WERI-Rb-1 (cell line): ENCODE data around the gene LRRC42.
A peak's percentile ranks its signal among the peaks of the same experiment; 100 is the strongest.

Experiments
- DNase-seq: peaks from one replicate; pipeline ENCODE4 v3.0.0-alpha.2; 2020
- H3K27ac ChIP-seq: fragments of 250-450 bp; sonication (Bioruptor Pico); 2 replicates; pipeline ENCODE4 v1.5.1; 2020; ENCODE audit warnings: mild to moderate bottlenecking, moderate library complexity
- H3K27me3 ChIP-seq: fragments of 250-450 bp; sonication (Bioruptor Pico); 2 replicates; pipeline ENCODE4 v1.5.1; 2021; ENCODE audit warnings: mild to moderate bottlenecking, low read depth, moderate library complexity; ENCODE audit not compliant: insufficient read depth, severe bottlenecking
- H3K36me3 ChIP-seq: fragments of 250-450 bp; sonication (Bioruptor Pico); 2 replicates; pipeline ENCODE4 v1.5.1; 2020; ENCODE audit warnings: mild to moderate bottlenecking, moderate library complexity
- H3K4me3 ChIP-seq: 2 replicates; pipeline ENCODE4 v1.5.1; 2011; ENCODE audit warnings: low read depth, mild to moderate bottlenecking, control low read depth, low read length
- H3K9me3 ChIP-seq: fragments of 250-450 bp; sonication (Bioruptor Pico); 2 replicates; pipeline ENCODE4 v1.5.1; 2021; ENCODE audit warnings: mild to moderate bottlenecking, moderate library complexity; ENCODE audit not compliant: severe bottlenecking
- TF ChIP-seq, protein P1 (sequence below): IDR thresholded peaks from 2 replicates; pipeline ENCODE4 v1.5.1; 2011; ENCODE audit warnings: low read depth, mild to moderate bottlenecking, control low read depth, inconsistent platforms, low read length

LRRC42 gene

GRCh38 chr1:53947172-53947907 is 1.2 kb downstream of the LRRC42 start:
- Histone ChIP-seq H3K4me3 (peak overlapping the region; percentile 68), H3K36me3 (peaks cover 28% of the 10 kb centered on the region), H3K27me3 (no peaks in the 10 kb centered on the region), H3K27ac (no peak overlapping the region), H3K9me3 (no peaks in the 10 kb centered on the region)
- TF ChIP-seq, protein P1, sequence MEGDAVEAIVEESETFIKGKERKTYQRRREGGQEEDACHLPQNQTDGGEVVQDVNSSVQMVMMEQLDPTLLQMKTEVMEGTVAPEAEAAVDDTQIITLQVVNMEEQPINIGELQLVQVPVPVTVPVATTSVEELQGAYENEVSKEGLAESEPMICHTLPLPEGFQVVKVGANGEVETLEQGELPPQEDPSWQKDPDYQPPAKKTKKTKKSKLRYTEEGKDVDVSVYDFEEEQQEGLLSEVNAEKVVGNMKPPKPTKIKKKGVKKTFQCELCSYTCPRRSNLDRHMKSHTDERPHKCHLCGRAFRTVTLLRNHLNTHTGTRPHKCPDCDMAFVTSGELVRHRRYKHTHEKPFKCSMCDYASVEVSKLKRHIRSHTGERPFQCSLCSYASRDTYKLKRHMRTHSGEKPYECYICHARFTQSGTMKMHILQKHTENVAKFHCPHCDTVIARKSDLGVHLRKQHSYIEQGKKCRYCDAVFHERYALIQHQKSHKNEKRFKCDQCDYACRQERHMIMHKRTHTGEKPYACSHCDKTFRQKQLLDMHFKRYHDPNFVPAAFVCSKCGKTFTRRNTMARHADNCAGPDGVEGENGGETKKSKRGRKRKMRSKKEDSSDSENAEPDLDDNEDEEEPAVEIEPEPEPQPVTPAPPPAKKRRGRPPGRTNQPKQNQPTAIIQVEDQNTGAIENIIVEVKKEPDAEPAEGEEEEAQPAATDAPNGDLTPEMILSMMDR, result no peak
- no peak for DNase-seq

DNA sequence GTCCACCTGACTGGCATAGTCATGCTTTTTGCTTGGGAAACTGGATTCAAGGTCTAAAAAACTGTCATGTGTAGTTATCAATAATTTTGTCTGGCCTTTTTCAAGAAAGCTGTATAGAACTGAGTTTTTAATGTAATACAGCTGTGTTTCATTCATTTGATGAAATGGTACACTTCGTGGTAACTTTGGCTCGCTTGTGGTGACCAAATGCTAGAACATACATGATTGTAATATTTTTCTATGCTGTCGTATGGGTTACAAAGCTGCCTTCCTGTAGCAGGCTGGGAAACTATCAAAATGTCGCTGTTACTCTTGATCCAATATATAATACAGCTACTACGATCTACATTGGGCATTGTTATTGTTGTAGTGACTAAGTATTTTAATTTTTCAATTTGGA is 2.1 kb downstream of the LRRC42 start:
- no peak for DNase-seq
- Histone ChIP-seq H3K36me3 (peaks cover 34% of the 10 kb centered on the region), H3K27ac (no peak overlapping the region), H3K27me3 (no peaks in the 10 kb centered on the region), H3K9me3 (no peaks in the 10 kb centered on the region), H3K4me3 (no peak overlapping the region)
- TF ChIP-seq, protein P1, result no peak

GRCh38 chr1:53949023-53949990 is 3.2 kb downstream of the LRRC42 start:
- peaks cover 43% of the 10 kb centered on the region for H3K36me3 ChIP-seq
- no peaks in the 10 kb centered on the region for H3K27me3 ChIP-seq
- no peak overlapping the region for H3K27ac ChIP-seq
- DNase-seq, result peak; percentile 50
- TF ChIP-seq, protein P1, result peak; percentile 84
- no peak overlapping the region for H3K4me3 ChIP-seq
- no peaks in the 10 kb centered on the region for H3K9me3 ChIP-seq

DNA sequence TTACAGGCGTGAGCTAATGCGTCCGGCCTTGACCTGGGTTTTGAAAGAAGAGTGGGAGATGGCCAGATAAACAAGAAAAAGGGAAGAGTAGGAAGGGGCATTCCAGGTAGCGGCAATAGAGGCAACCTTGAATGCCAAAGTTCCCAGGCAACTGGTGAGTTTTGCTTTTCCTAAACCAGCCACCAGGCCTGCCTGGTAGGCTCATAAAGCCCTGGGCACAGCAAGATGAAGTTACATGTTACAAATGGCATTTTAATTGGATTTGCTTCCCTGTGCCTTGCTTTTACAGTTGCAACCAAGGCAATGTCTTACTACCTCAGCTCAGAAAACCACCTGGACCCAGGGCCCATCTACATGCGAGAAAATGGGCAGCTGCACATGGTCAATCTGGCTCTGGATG is 5.5 kb downstream of the LRRC42 start:
- DNase-seq, result no peak
- Histone ChIP-seq H3K9me3 (no peaks in the 10 kb centered on the region), H3K36me3 (peaks cover 52% of the 10 kb centered on the region), H3K27ac (peak overlapping the region; percentile 36; the same call in 1 of the 2 replicates), H3K4me3 (no peak overlapping the region), H3K27me3 (no peaks in the 10 kb centered on the region)
- TF ChIP-seq, protein P1, result no peak

DNA sequence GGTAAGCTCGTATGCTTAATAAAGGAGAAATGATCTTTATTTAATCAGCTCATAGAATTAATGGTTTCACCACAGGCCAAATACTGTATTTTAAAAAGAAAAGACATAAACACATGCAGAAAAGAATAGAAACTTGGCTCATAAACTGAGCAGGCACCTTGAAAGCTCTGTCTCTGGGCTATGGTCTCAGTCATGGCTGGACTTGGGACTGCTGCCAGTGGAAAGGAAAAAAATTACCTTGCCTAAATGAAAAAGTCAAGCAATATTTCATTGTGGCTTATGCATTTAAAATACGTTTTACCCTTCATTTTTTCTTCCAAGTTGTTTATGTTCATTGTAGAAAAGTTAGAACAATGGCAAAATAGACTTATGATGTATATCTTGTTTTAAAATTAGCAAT is 8.0 kb downstream of the LRRC42 start:
- no peaks in the 10 kb centered on the region for H3K9me3 ChIP-seq
- TF ChIP-seq, protein P1, result no peak
- DNase-seq, result no peak
- no peaks in the 10 kb centered on the region for H3K27me3 ChIP-seq
- no peak overlapping the region for H3K27ac ChIP-seq
- H3K4me3 ChIP-seq, result no peak overlapping the region
- H3K36me3 ChIP-seq, result peaks cover 59% of the 10 kb centered on the region
